Dedifferentiated amniotic fluid mesenchymal stem cell (primary cell): ENCODE measurements around the gene PGAM1.
"Not testable (repeated sequence)": the region's sequence is repeated elsewhere in the genome, so short reads cannot be mapped to it uniquely, and the experiment has no call there.

ENCODE experiments used
- DNase-seq: peaks from one replicate; pipeline ENCODE4 v3.0.0-alpha.2; 2016; ENCODE audit errors: extremely low spot score

Gene PGAM1

DNA sequence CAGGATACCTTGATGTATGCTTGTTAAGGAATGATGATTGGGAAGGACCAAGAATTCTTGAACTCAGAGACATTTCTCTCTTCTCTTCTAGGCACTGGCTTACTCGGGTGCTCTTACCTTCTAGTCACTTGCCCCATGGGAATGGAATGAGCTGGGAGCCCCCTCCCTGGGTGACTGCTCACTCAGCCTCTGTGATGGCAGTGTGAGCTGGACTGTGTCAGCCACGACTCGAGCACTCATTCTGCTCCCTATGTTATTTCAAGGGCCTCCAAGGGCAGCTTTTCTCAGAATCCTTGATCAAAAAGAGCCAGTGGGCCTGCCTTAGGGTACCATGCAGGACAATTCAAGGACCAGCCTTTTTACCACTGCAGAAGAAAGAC, 30.7 kb downstream of the PGAM1 start:
- no peak for DNase-seq

DNA sequence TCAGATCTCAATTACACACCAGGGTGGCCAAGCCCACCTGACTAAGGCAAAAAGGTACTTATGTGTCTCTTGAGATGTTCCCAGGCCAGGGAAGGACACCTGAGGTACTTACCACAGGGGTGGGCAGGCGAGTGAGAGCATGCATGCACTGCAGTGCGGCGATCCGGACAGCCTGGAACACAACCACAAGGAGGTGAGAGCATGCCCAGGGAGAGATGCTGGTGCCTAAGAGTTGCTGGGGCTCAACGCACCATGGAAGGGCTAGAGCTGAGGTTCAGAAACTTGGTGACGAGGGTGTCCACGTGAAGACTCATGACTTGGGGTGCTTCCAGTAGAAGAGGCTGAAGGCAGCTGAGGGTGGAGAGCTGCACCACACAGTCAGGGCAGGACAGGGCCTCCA, 33.1 kb downstream of the PGAM1 start:
- no peak for DNase-seq

DNA sequence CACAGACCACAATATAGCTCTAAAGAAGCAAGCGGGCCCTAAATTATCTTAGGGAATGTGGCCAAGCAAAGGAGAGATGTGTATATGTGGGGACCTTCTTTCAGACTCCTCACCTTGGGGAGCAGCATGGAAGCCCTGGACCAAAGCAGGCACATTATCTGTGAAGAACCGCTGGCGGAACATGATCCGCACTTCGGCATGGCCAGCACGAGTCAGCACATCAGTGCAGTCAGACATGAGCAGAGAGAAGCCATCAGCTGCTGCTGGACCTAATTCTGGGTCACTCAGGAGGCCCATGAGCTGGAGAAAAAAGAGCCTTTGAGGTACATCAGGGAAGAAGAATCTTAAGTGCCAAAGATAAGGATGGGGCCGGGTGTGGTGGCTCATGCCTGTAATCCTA, 33.9 kb downstream of the PGAM1 start:
- no peak for DNase-seq

DNA sequence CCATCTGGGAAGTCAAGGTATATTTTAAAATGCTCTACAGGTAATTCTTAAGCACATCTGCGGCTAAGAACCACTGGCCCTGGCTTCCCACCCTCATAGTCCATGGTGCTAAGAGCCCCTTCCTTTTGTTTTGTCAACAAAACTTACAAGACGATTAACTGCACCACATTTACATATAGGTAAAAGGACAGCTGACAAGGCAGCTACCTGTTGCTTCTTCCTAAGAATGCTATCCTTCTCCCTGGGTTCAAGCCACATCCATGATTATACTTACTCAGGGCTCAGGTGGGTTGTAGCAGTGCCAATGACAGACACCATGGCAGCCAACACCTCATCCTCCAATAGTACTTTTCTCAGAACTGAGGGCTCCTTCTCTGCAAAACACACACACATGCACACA, 36.3 kb downstream of the PGAM1 start:
- DNase-seq, result no peak

DNA sequence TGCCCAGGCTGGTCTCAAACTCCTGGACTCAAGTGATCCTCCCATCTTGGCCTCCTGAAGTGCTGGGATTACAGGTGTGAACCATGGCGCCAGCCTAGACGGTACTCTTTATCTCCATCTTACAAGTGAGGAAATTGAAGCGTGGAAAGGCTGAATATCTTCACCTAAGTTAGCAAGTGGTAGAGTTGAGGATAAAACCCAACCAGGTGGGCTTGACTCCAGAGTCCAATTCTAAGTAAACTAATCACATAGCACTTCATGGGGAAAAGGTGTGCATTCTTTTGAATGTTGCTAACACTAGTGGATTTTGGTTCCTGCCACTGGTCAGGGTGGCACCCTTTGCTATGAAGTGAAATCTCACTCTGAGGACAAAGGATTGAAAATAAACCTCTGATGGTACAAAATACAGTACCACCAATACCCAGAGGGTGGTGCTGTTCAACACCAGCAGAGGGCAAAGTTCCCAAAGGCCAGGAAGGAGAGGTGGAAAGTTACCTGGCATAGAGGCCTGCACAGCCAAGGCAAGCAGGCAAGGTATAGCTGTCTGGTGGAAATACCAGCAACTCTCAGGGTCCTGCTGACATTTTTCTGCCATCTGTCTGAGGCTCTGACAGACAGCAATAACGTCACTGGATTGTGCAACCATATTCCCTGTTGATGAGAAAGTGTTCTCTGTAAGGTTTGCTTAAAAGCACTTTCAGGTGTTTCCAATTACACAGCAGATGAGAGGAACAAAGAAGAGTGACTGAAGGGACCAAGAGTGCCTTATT, 37.6 kb downstream of the PGAM1 start:
- DNase-seq, result peak; percentile 25

DNA sequence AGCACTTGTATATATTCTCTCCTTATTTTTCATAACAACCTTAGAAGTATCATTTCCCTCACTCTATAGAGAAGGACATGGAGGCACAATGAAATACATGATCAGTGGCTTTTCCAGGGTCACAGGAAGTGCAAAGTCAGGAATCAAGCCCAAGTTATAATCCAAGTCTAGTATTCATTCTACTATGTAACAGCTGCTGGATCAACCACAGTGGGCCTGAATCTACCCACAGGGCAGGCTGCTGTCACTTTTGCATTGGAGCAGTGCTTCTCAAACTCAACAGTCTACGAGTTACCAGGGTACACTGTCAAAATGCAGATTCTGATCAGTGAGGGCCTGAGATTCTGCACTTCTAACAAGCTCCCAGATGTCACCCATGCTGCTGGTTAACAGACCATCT, 38.2 kb downstream of the PGAM1 start:
- no peak for DNase-seq

DNA sequence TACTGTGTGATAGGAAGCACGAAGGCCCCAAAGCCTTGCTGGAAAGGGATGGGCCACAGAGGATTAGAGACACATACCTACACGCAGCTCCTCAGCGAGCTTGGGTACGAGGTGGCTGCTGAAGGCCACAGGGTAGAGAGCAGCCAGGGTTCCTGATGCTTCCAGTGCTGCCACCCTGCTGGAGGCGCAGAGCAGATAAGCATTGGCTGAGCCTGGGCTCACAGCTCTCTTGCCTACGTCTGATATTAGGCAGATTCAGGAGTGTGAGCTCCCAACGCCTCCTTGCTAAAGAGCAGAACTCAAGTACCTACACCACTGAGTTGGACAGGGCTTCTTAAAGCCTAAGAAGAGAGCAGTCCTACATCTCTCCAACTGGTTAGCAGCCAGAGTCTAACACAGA, 40.0 kb downstream of the PGAM1 start:
- DNase-seq, result no peak

DNA sequence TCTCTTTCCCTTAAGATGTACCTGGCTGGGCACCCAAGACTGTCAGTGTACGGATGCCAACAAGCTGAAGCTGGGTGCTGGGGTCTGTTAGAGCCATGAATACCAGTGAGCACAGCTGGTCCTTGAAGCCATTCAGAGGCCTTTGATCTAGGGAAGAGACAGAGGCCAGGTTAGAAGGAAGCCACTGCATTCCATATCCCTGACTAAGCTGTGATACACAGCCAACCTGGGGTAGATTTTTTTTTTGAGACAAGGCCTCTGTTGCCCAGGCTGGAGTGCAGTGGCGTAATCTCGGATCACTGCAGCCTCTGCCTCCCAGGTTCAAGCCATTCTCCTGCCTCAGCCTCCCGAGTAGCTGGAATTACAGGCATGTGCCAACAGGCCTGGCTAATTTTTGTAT, 40.8 kb downstream of the PGAM1 start:
- no peak for DNase-seq

DNA sequence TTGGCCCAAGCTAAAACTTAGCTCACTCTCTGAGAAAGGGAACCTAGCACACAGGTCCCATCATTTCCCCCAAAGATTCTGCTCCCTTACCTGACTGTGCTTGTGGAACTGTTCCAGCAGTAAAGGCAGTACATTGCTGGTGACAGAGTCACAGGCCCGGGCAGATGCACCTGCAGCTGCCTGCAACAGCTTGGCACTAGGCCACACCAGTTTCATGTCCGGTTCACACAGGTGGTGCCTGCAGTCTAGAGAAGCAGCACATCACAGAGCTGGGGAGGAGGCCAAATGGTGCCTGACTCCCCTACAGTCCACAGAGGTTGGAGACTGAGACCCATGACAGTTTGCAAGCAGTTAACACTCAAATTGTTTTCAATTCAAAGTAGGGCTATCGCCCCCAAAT, 42.2 kb downstream of the PGAM1 start:
- DNase-seq, result no peak

DNA sequence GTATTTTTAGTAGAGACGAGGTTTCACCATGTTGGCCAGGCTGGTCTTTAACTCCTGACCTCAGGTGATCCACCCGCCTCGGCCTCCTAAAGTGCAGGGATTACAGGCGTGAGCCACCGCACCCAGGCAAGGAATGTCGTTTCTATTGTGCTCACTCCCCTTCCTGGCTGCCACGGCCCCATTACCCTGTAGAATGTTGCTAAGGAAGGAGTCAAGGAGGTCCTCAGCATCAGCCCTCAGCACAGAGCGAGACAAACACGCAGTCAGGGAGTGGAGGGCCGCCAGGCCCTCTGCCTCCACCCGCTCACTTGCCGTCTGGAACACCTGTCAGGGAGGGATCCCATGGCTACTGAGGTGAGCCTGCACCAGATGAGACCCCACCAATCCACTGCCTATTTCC, 42.8 kb downstream of the PGAM1 start:
- DNase-seq, result not testable (repeated sequence)

DNA sequence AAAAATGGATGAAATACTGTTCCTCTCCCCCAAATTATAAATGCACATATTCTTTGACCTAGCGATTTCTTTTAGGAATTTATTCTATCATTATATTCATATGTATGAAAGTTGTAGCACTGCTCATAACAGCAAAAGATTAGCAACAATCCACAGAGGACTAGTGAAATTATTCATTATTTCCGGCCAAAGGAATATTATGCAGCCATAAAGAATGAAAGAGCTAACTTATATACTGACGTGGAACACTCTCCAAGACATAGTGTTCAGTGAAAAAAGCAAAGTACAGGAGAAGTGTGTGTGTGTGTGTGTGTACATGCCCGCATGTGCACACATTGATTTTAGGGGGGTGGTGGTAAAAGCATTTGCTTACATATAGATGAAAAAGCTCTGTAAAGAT, 48.9 kb downstream of the PGAM1 start:
- DNase-seq, result no peak

DNA sequence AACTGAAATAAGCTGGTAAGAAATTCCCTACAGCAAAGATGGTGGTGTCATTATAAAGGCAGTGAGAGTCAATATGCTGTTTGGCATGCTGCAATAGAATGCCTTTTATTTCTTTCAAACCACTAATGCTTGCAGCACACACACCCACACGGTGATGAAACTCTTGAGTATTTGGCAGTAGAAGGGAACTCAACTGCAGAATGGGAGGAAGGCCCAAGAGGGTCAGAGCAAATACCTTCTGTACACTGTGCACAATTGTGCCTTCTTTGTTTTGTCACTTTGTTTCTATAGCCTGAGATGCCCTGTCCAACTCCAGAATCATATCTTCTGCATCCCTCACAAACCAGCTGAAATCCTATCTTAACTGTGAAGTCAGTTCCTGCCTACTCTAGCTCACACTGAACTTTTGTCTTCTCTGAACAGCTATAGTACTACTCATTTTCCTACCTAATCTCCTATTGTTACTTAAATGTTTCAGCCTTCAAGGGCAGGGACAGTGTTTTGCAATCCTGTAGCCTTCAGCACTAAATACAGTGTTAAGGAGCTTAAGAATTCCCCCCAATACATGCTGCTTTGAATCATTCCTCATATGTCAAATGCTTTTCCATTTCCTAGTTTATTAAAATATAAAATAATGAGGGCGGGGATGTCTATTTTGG, 50.1 kb downstream of the PGAM1 start:
- peak; percentile 81 for DNase-seq

DNA sequence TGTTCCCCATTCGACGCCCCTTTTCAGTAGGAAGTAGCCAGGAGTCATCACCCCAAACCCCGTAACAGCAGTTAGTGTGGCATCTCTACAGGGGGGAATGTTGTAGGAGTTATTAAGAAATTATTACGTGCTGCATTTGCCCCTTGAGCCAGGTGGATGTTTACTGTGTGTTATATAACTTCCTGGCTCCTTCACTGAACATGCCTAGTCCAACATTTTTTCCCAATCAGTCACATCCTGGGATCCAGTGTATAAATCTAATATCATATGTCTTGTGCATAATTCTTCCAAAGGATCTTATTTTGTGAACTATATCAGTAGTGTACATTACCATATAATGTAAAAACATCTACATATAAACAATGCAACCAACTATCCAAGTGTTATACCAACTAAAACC, 53.4 kb downstream of the PGAM1 start:
- not testable (repeated sequence) for DNase-seq

DNA sequence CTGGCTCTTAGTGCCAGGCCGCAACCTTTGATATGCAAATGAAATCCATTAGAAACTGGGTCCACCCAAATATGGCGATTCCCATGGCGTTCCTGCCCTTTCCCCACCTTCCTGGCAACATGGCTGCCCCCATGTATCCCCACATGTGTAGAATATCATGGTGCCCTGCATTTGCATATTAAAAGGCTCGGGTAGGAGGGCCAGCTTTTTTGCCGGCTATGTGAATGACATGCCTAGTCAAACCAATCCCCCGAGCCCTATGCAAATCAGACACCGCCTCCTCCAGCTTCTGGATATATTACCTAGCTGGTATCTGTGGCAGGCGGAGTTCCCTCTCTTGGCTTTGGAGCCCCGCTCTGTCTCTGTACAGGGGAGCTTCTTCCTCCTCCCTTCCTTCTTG, 53.9 kb downstream of the PGAM1 start:
- DNase-seq, result no peak

DNA sequence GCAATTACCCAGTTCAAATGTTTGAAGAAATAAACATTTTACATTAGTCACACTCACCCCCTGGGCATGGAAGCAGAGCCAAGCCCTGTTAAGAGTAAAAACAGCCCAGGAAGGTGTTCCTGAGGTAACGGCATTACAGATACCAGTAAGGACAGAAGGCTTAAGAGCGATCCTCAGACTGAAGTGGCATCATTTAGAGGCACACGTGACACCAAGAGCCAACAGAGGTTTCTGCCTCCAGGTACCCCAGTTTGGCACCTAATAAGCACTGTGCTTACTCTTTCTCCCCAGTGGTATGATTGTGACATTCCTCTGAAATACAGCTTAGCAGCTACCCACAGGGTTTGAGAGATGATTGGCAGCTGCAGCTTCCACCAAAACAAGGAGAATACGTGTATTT, 55.1 kb downstream of the PGAM1 start:
- no peak for DNase-seq

DNA sequence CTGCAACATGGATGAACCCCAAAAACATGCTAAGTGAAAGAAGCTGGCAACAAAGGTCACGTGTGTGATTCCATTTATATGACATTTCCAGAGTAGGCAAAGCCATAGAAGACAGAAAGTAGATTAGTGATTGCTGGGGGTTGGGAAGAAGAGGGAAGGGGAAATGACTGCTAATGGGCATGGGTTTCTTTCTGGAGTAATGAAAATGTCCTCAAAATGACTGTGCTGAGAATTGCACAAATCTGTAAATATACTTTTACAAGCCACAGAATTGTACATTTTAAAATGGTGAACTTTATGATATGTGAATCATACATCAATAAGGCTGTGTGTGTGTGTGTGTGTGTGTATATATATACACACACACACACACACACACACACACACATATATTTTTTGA, 56.4 kb downstream of the PGAM1 start:
- no peak for DNase-seq
